H1 (cell line): Measurements from ENCODE around the gene RNF175. TPM values are rescaled to one million over a fixed set of nuclear protein-coding genes. Genes with fewer than 3 reads are reported as not detected.

Experiments used
- CTCF ChIA-PET: fragments of 300-600 bp; sonication (Branson Sonifier 250); formaldehyde crosslinking; loops from one replicate; lab custom pipeline; 2021; ENCODE audit not compliant: partially characterized antibody; lab: Charles Lee
- POLR2A ChIA-PET: fragments of 300-600 bp; sonication (Branson Sonifier 250); formaldehyde crosslinking; loops from one replicate; lab custom pipeline; 2021; ENCODE audit warnings: inconsistent platforms; ENCODE audit not compliant: partially characterized antibody; lab: Charles Lee
- DNase-seq, 2 experiments: peaks; one replicate each; pipeline versions ENCODE4 v3.0.0 to v3.0.0-alpha.2; 2010 to 2022; ENCODE audit warnings: low spot score in 2 of 2, low read depth in 1 of 2, mixed read lengths in 1 of 2
- FAIRE-seq: peaks from 2 replicates; lab custom pipeline; 2011; peaks lifted over from hg19 to GRCh38; lab: Jason Lieb, UNC
- H2AFZ ChIP-seq: 2 replicates; pipeline ENCODE4 v1.8.1; 2012; ENCODE audit warnings: low read length, inconsistent platforms
- H2AK5ac ChIP-seq: 2 replicates; pipeline ENCODE4 v1.6.1; 2013; ENCODE audit warnings: low read depth, low read length
- H2BK120ac ChIP-seq: replicated peaks from 2 replicates; pipeline ENCODE3; 2013; ENCODE audit warnings: low read depth, low read length, inconsistent platforms
- H2BK12ac ChIP-seq: 2 replicates; pipeline ENCODE4 v1.6.1; 2013; ENCODE audit warnings: low read depth, low read length
- H2BK15ac ChIP-seq: 2 replicates; pipeline ENCODE4 v1.6.1; 2013; ENCODE audit warnings: low read length
- H2BK20ac ChIP-seq: 2 replicates; pipeline ENCODE4 v1.6.1; 2013; ENCODE audit warnings: low read length
- H2BK5ac ChIP-seq: 2 replicates; pipeline ENCODE4 v1.6.1; 2013; ENCODE audit warnings: low read depth, low read length
- H3K14ac ChIP-seq: 2 replicates; pipeline ENCODE4 v1.6.1; 2013; ENCODE audit warnings: inconsistent platforms; ENCODE audit not compliant: insufficient read length
- H3K18ac ChIP-seq: 2 replicates; pipeline ENCODE4 v1.6.1; 2013; ENCODE audit warnings: low read length; ENCODE audit errors: extremely low read depth
- H3K23ac ChIP-seq: 2 replicates; pipeline ENCODE4 v1.6.1; 2013; ENCODE audit warnings: inconsistent platforms; ENCODE audit not compliant: insufficient read length
- H3K23me2 ChIP-seq: 2 replicates; pipeline ENCODE4 v1.6.1; 2013; ENCODE audit warnings: low read depth, low read length
- H3K27ac ChIP-seq: 2 replicates; pipeline ENCODE4 v1.6.1; 2011; ENCODE audit warnings: low read depth, low read length, inconsistent platforms
- H3K27me3 ChIP-seq, 4 experiments: replicated peaks in 1 of 4; 1 replicate in 1 of 4; 2 replicates in 3 of 4; pipeline versions ENCODE4 v1.6.1 to v1.8.1; 2011 to 2013; ENCODE audit warnings: low read length in 3 of 4, mild to moderate bottlenecking in 3 of 4, inconsistent platforms in 2 of 4, mixed read lengths in 2 of 4, moderate library complexity in 1 of 4; ENCODE audit not compliant: control insufficient read depth in 3 of 4, insufficient read depth in 3 of 4; ENCODE audit errors: extremely low read depth in 1 of 4
- H3K36me3 ChIP-seq, 4 experiments: 2 replicates each; pipeline versions ENCODE4 v1.6.1 to v1.8.1; 2011 to 2013; ENCODE audit warnings: mild to moderate bottlenecking in 4 of 4, low read length in 3 of 4, moderate library complexity in 2 of 4, control low read depth in 1 of 4, inconsistent platforms in 1 of 4; ENCODE audit not compliant: insufficient read depth in 4 of 4, control insufficient read depth in 2 of 4
- H3K4ac ChIP-seq: replicated peaks from 2 replicates; pipeline ENCODE3; 2013; ENCODE audit warnings: low read length, low read depth, mixed read lengths, inconsistent platforms; ENCODE audit not compliant: insufficient read length
- H3K4me1 ChIP-seq, 4 experiments: replicated peaks in 1 of 4; 1 replicate in 1 of 4; 2 replicates in 3 of 4; pipeline versions ENCODE4 v1.6.1 to v1.8.1; 2011 to 2013; ENCODE audit warnings: low read length in 3 of 4, inconsistent platforms in 2 of 4, mixed read lengths in 1 of 4; ENCODE audit not compliant: insufficient read depth in 4 of 4, control insufficient read depth in 3 of 4
- H3K4me2 ChIP-seq, 2 experiments: 2 replicates each; pipeline versions ENCODE4 v1.6.1 to v1.8.1; 2011 to 2013; ENCODE audit warnings: low read depth in 2 of 2, low read length in 2 of 2, control low read depth in 1 of 2, inconsistent platforms in 1 of 2, mild to moderate bottlenecking in 1 of 2; ENCODE audit not compliant: insufficient read depth in 1 of 2
- H3K4me3 ChIP-seq, 4 experiments: fragments of 200-600, 300-600 bp in 1 of 4; sonication (generic), shearing (Covaris generic), sonication (Bioruptor Twin) in 1 of 4; 2 replicates each; pipeline versions ENCODE4 v1.5.1 to v1.8.1; 2011 to 2016; ENCODE audit warnings: low read length in 4 of 4, low read depth in 3 of 4, control low read depth in 2 of 4, inconsistent platforms in 2 of 4, mild to moderate bottlenecking in 2 of 4, mixed read lengths in 1 of 4, moderate library complexity in 1 of 4; ENCODE audit not compliant: insufficient read depth in 2 of 4; ENCODE audit errors: extremely low read depth in 1 of 4
- H3K56ac ChIP-seq: replicated peaks from 2 replicates; pipeline ENCODE3; 2013; ENCODE audit warnings: low read depth, mild to moderate bottlenecking, mixed read lengths, low read length, inconsistent platforms; ENCODE audit not compliant: insufficient read length
- H3K79me1 ChIP-seq: 2 replicates; pipeline ENCODE4 v1.6.1; 2013; ENCODE audit warnings: low read depth, low read length, control low read depth
- H3K79me2 ChIP-seq, 2 experiments: 2 replicates each; pipeline versions ENCODE4 v1.6.1 to v1.8.1; 2012 to 2013; ENCODE audit warnings: low read length in 2 of 2, mild to moderate bottlenecking in 2 of 2, inconsistent platforms in 1 of 2; ENCODE audit not compliant: insufficient read depth in 2 of 2, control insufficient read depth in 1 of 2
- H3K9ac ChIP-seq, 4 experiments: replicated peaks in 1 of 4; 1 replicate in 1 of 4; 2 replicates in 3 of 4; pipeline versions ENCODE4 v1.6.1 to v1.8.1; 2011 to 2013; ENCODE audit warnings: low read depth in 3 of 4, low read length in 3 of 4, control low read depth in 2 of 4, mild to moderate bottlenecking in 2 of 4, moderate library complexity in 2 of 4, inconsistent platforms in 1 of 4; ENCODE audit errors: extremely low read depth in 1 of 4
- H3K9me3 ChIP-seq, 2 experiments: 2 replicates each; pipeline versions ENCODE4 v1.6.1 to v1.8.1; 2012 to 2013; ENCODE audit warnings: mild to moderate bottlenecking in 2 of 2, moderate library complexity in 2 of 2, control low read depth in 1 of 2, inconsistent platforms in 1 of 2, low read depth in 1 of 2, low read length in 1 of 2, mixed read lengths in 1 of 2; ENCODE audit not compliant: insufficient read depth in 2 of 2
- H4K20me1 ChIP-seq, 2 experiments: replicated peaks in 1 of 2; 2 replicates each; pipeline versions ENCODE3 to v1.8.1; 2011 to 2013; ENCODE audit warnings: inconsistent platforms in 2 of 2, low read length in 2 of 2, mild to moderate bottlenecking in 1 of 2; ENCODE audit not compliant: insufficient read depth in 2 of 2, control insufficient read depth in 1 of 2
- H4K5ac ChIP-seq: 2 replicates; pipeline ENCODE4 v1.6.1; 2013; ENCODE audit warnings: low read length, low read depth, mixed read lengths, inconsistent platforms; ENCODE audit not compliant: insufficient read length
- H4K8ac ChIP-seq: 2 replicates; pipeline ENCODE4 v1.8.0; 2013; ENCODE audit warnings: mild to moderate bottlenecking, moderate library complexity, low read length, inconsistent platforms; ENCODE audit not compliant: insufficient read depth; ENCODE audit errors: extremely low read depth
- H4K91ac ChIP-seq: replicated peaks from 2 replicates; pipeline ENCODE3; 2013; ENCODE audit warnings: low read length, mixed read lengths, inconsistent platforms; ENCODE audit not compliant: insufficient read length
- CEBPB ChIP-seq: IDR thresholded peaks from 2 replicates; pipeline ENCODE4 v1.6.1; 2012; ENCODE audit warnings: low read depth, low read length
- EP300 ChIP-seq, 2 experiments: IDR thresholded peaks; 1 replicate in 1 of 2; 2 replicates in 1 of 2; pipeline ENCODE4 v1.6.1; 2011 to 2012; ENCODE audit warnings: low read depth in 2 of 2, low read length in 2 of 2, mild to moderate bottlenecking in 2 of 2, borderline replicate concordance in 1 of 2, inconsistent platforms in 1 of 2, moderate library complexity in 1 of 2
- KDM1A ChIP-seq: fragments of 200-600, 300-600 bp; sonication (generic); IDR thresholded peaks from 2 replicates; pipeline ENCODE4 v1.7.1; 2016; ENCODE audit warnings: mild to moderate bottlenecking, low read length, borderline replicate concordance
- NANOG ChIP-seq: IDR thresholded peaks from 2 replicates; pipeline ENCODE4 v1.6.1; 2011; ENCODE audit warnings: low read length, low read depth, mild to moderate bottlenecking, inconsistent platforms; ENCODE audit not compliant: insufficient read depth, poor library complexity, severe bottlenecking
- polyA plus RNA-seq, 7 experiments: library from polyadenylated mRNA; depleted of rRNA in 3 of 7; stranded (reverse) in 5 of 7; unstranded in 2 of 7; fragments of >200 nt in 5 of 7; fragments of 200-250 nt in 2 of 7; gene quantifications; 1 replicate in 5 of 7; 2 replicates in 1 of 7; 4 replicates in 1 of 7; pipeline versions ENCODE4 v1.2.1 to v1.2.3, GENCODE V29; 2011 to 2013; ENCODE audit warnings: missing spikeins in 2 of 7, mixed read lengths in 2 of 7
- total RNA-seq: library from RNA; stranded (reverse); fragmentation: NEBNext Ultra II Directional; extraction: Animal tissue kit (Norgen Biotek cat#: 25700); gene quantifications from 2 replicates; pipeline ENCODE4 v1.2.1, GENCODE V29; 2021

RNF175 gene
- total and polyA plus RNA-seq, 2 of the 8 experiments (the other 6 are each of a cell fraction or from before 2014, with no cell fraction given) = 7.9 to 9.8 TPM

DNA sequence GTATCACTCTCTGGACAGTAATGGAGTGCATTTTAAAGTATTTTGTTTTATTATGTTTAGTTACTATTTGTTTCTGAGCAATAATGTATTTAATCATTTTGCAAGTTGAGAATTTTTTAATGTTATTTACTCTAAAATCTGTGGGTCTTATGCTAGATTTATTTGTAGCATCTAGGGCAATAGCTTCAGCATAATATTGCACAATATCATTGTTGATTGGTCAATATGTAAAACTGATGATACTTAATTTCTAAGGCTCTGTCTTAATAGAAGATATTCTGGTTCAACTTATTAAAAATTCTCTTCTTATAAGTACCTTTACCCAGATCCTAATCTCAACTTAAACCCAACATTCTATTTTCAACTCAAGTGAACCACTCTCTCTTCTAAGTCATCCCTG is 17.6 kb upstream of the RNF175 start:
- Histone ChIP-seq H3K4me3 (no peak overlapping the region), H3K18ac (no peak overlapping the region), H2AK5ac (no peak overlapping the region), H3K36me3 (peaks cover 5 to 20% (median 16%) of the 10 kb centered on the region in 4 experiments), H3K79me1 (no peaks in the 10 kb centered on the region), H3K4ac (no peak overlapping the region), H4K8ac (no peak overlapping the region), H3K56ac (no peak overlapping the region), H2BK5ac (no peak overlapping the region), H2BK12ac (no peak overlapping the region), H3K79me2 (no peaks in the 10 kb centered on the region), H3K14ac (no peak overlapping the region), H3K23ac (no peak overlapping the region), H3K9ac (no peak overlapping the region), H3K27ac (no peak overlapping the region), H2BK120ac (no peak overlapping the region), H3K9me3 (0 out of 4 replicates have a peak, but pooled peaks cover 0 to 3% of the 10 kb centered on the region in 2 experiments), H2BK20ac (no peak overlapping the region), H3K4me1 (peaks cover 0 to 16% (median 5%) of the 10 kb centered on the region in 4 experiments; a peak in 4 of 7 replicates), H4K5ac (no peak overlapping the region), H2BK15ac (no peak overlapping the region), H3K27me3 (no peaks in the 10 kb centered on the region), H3K23me2 (no peaks in the 10 kb centered on the region), H2AFZ (no peak overlapping the region), H4K20me1 (peaks cover 3 to 7% of the 10 kb centered on the region in 2 experiments), H3K4me2 (no peak overlapping the region), H4K91ac (no peak overlapping the region)
- no peak for FAIRE-seq
- TF ChIP-seq EP300 (IDR thresholded peaks at IDR 0.05; ENCODE audit: borderline replicate concordance in 1 of 2, low read depth in 2 of 2, low read length in 2 of 2) (no peak), KDM1A (no peak), CEBPB (peak; percentile 24; the same call in 1 of the 2 replicates), NANOG (no peak)
- ChIA-PET POLR2A (interaction anchor here (0.9 to 2.0 kb wide), 4 partner anchors 8 to 151 kb away, joined by 3 to 11 read pairs (median 6); partner anchors contain the start of gene SFRP2), CTCF (interaction anchor here (1.0 to 1.3 kb wide), 5 partner anchors 8 to 15 kb away, joined by 3 to 4 read pairs (median 3); partner anchors contain the start of gene SFRP2)
- no peak for DNase-seq
